ENCODE measurements around the gene KCNG2. TPM values are rescaled to one million over a fixed set of nuclear protein-coding genes. Genes with fewer than 3 reads are reported as not detected.

The KCNG2 gene
- total RNA-seq, 2 experiments from 2014 or later, result not detected

GRCh38 chr18:79866889-79867574 lies 69.3 kb downstream of the KCNG2 start:
- no peak overlapping the region for H3K27ac Mint-ChIP-seq
- H3K4me3 Mint-ChIP-seq, result no peak overlapping the region
- H3K4me1 Mint-ChIP-seq (ENCODE audit: low read depth), result no peaks in the 10 kb centered on the region
- peaks cover 6 to 23% of the 10 kb centered on the region in 2 experiments for H3K9me3 ChIP-seq (ENCODE audit: control insufficient read depth in 1 of 2, insufficient read depth in 1 of 2, low read length in 2 of 2)
- H3K4me1 ChIP-seq (ENCODE audit: insufficient read depth, low read length), result no peaks in the 10 kb centered on the region
- ATAC-seq (ENCODE audit: poor library complexity) (no peak), DNase-seq (peak in 2 of 14 experiments; percentile 8 to 11)
- no peak overlapping the region for H3K27ac ChIP-seq (ENCODE audit: low read depth in 1 of 2, low read length in 2 of 2)
- H3K9me3 Mint-ChIP-seq, result no peaks in the 10 kb centered on the region
- TF ChIP-seq, protein P1, sequence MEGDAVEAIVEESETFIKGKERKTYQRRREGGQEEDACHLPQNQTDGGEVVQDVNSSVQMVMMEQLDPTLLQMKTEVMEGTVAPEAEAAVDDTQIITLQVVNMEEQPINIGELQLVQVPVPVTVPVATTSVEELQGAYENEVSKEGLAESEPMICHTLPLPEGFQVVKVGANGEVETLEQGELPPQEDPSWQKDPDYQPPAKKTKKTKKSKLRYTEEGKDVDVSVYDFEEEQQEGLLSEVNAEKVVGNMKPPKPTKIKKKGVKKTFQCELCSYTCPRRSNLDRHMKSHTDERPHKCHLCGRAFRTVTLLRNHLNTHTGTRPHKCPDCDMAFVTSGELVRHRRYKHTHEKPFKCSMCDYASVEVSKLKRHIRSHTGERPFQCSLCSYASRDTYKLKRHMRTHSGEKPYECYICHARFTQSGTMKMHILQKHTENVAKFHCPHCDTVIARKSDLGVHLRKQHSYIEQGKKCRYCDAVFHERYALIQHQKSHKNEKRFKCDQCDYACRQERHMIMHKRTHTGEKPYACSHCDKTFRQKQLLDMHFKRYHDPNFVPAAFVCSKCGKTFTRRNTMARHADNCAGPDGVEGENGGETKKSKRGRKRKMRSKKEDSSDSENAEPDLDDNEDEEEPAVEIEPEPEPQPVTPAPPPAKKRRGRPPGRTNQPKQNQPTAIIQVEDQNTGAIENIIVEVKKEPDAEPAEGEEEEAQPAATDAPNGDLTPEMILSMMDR (IDR thresholded peaks at IDR 0.05), result no peak
- intact Hi-C loops (cut with DNase I, micrococcal nuclease), result no loop called here
- no peaks in the 10 kb centered on the region for H3K36me3 Mint-ChIP-seq (ENCODE audit: low read depth)
- no peaks in the 10 kb centered on the region for H3K27me3 ChIP-seq (ENCODE audit: control insufficient read depth in 1 of 2, insufficient read depth in 2 of 2, low read length in 2 of 2)
- CTCF ChIA-PET, result interaction anchor here (0.6 kb wide), 1 partner anchor 264 kb away, joined by 3 read pairs; no protein-coding TSS in a partner anchor
- no peaks in the 10 kb centered on the region for H3K36me3 ChIP-seq (ENCODE audit: insufficient read depth, low read length)
- POLR2A ChIA-PET, result no interaction called here
- H3K27me3 Mint-ChIP-seq, result no peaks in the 10 kb centered on the region
- no peak overlapping the region for H3K4me3 ChIP-seq (ENCODE audit: low read length)

DNA sequence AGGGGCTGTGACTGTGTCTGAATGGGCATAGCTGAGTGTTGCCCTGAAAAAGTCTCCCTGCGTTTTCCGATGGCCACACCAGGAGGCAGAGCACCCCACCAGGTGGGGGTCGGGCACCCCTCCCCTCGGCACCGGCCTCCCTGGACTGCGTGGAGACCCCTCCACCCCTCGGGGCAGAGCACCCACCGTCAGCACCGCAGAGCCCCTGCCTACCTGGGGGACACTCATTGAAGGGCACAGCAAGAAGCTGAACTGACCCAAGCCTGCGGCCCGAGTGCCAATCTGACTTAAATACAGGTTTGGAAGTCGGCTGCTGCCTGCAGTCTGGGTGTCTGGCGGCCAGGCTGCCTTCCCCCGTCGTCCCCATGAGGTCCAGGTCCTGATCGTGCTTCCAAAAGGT lies 69.9 kb downstream of the KCNG2 start:
- Mint-ChIP-seq H3K27me3 (no peaks in the 10 kb centered on the region), H3K9me3 (no peaks in the 10 kb centered on the region), H3K36me3 (ENCODE audit: low read depth) (no peaks in the 10 kb centered on the region), H3K27ac (no peak overlapping the region), H3K4me3 (no peak overlapping the region), H3K4me1 (ENCODE audit: low read depth) (no peaks in the 10 kb centered on the region)
- intact Hi-C loops (cut with DNase I, micrococcal nuclease), result no loop called here
- Histone ChIP-seq H3K27ac (ENCODE audit: low read depth in 1 of 2, low read length in 2 of 2) (no peak overlapping the region), H3K36me3 (ENCODE audit: insufficient read depth, low read length) (no peaks in the 10 kb centered on the region), H3K9me3 (ENCODE audit: control insufficient read depth in 1 of 2, insufficient read depth in 1 of 2, low read length in 2 of 2) (peaks cover 0 to 17% of the 10 kb centered on the region in 2 experiments), H3K4me3 (ENCODE audit: low read length) (no peak overlapping the region), H3K4me1 (ENCODE audit: insufficient read depth, low read length) (no peaks in the 10 kb centered on the region), H3K27me3 (ENCODE audit: control insufficient read depth in 1 of 2, insufficient read depth in 2 of 2, low read length in 2 of 2) (no peaks in the 10 kb centered on the region)
- TF ChIP-seq, protein P1 (IDR thresholded peaks at IDR 0.05), result no peak
- ATAC-seq (ENCODE audit: poor library complexity) (no peak), DNase-seq (peak in 1 of 14 experiments; percentile 21)
- ChIA-PET CTCF (no interaction called here), POLR2A (no interaction called here)

GRCh38 chr18:79868168-79868784 lies 70.5 kb downstream of the KCNG2 start:
- Histone ChIP-seq H3K36me3 (ENCODE audit: insufficient read depth, low read length) (no peaks in the 10 kb centered on the region), H3K4me3 (ENCODE audit: low read length) (no peak overlapping the region), H3K9me3 (ENCODE audit: control insufficient read depth in 1 of 2, insufficient read depth in 1 of 2, low read length in 2 of 2) (peaks cover 0 to 11% of the 10 kb centered on the region in 2 experiments), H3K27me3 (ENCODE audit: control insufficient read depth in 1 of 2, insufficient read depth in 2 of 2, low read length in 2 of 2) (no peaks in the 10 kb centered on the region), H3K27ac (ENCODE audit: low read depth in 1 of 2, low read length in 2 of 2) (no peak overlapping the region), H3K4me1 (ENCODE audit: insufficient read depth, low read length) (no peaks in the 10 kb centered on the region)
- H3K4me1 Mint-ChIP-seq (ENCODE audit: low read depth), result no peaks in the 10 kb centered on the region
- DNase-seq (peak in 1 of 14 experiments; percentile 23), ATAC-seq (ENCODE audit: poor library complexity) (no peak)
- TF ChIP-seq, protein P1 (IDR thresholded peaks at IDR 0.05), result no peak
- H3K27me3 Mint-ChIP-seq, result no peaks in the 10 kb centered on the region
- no peak overlapping the region for H3K4me3 Mint-ChIP-seq
- no peaks in the 10 kb centered on the region for H3K9me3 Mint-ChIP-seq
- CTCF ChIA-PET, result no interaction called here
- H3K27ac Mint-ChIP-seq, result no peak overlapping the region
- H3K36me3 Mint-ChIP-seq (ENCODE audit: low read depth), result no peaks in the 10 kb centered on the region
- intact Hi-C loops (cut with DNase I, micrococcal nuclease), result no loop called here
- POLR2A ChIA-PET, result no interaction called here

All from CD4-positive, alpha-beta T cell (primary cell).